Stimulated activated CD8-positive, alpha-beta memory T cell treated with anti-CD3 and anti-CD28 coated beads, Interleukin-12 subunit alpha, Interleukin-12 subunit beta, amount 100 ng/mL, for 4 hours (primary cell): ENCODE results near the gene CWC27.
"Not testable (repeated sequence)": the region's sequence is repeated elsewhere in the genome, so short reads cannot be mapped to it uniquely, and the experiment has no call there.

ENCODE experiments used
- DNase-seq: peaks from one replicate; pipeline ENCODE4 v3.0.0-alpha.2; 2020; ENCODE audit warnings: low read depth

CWC27 gene

GRCh38 chr5:64838803-64839202 lies 70.1 kb downstream of the CWC27 start:
- no peak for DNase-seq

- no peak for DNase-seq
Measured at GRCh38 chr5:64839936-64840335, 71.2 kb downstream of the CWC27 start.

GRCh38 chr5:64840958-64841357 lies 72.2 kb downstream of the CWC27 start:
- no peak for DNase-seq

- no peak for DNase-seq
Measured at GRCh38 chr5:64853777-64854176, 85.0 kb downstream of the CWC27 start.

- DNase-seq: no peak
Measured at GRCh38 chr5:64854855-64855254, 86.1 kb downstream of the CWC27 start.

GRCh38 chr5:64859881-64860280 lies 91.2 kb downstream of the CWC27 start:
- DNase-seq: no peak

GRCh38 chr5:64861281-64861680 lies 92.6 kb downstream of the CWC27 start:
- DNase-seq: no peak

GRCh38 chr5:64864171-64864570 lies 95.4 kb downstream of the CWC27 start:
- DNase-seq: no peak

- DNase-seq: no peak
Measured at GRCh38 chr5:64865662-64866061, 96.9 kb downstream of the CWC27 start.

GRCh38 chr5:64869419-64869818 lies 100.7 kb downstream of the CWC27 start:
- no peak for DNase-seq

- no peak for DNase-seq
Measured at GRCh38 chr5:64872044-64872443, 103.3 kb downstream of the CWC27 start.

- DNase-seq: no peak
Measured at GRCh38 chr5:64873441-64873840, 104.7 kb downstream of the CWC27 start.

- DNase-seq: no peak
Measured at GRCh38 chr5:64874753-64875152, 106.0 kb downstream of the CWC27 start.

- DNase-seq: no peak
Measured at GRCh38 chr5:64876203-64876602, 107.5 kb downstream of the CWC27 start.

GRCh38 chr5:64880821-64881220 lies 112.1 kb downstream of the CWC27 start:
- DNase-seq: no peak

GRCh38 chr5:64883912-64884311 lies 115.2 kb downstream of the CWC27 start:
- no peak for DNase-seq

- no peak for DNase-seq
Measured at GRCh38 chr5:64884541-64884940, 115.8 kb downstream of the CWC27 start.

GRCh38 chr5:64887910-64888309 lies 119.2 kb downstream of the CWC27 start:
- no peak for DNase-seq

- DNase-seq: no peak
Measured at GRCh38 chr5:64895748-64896147, 127.0 kb downstream of the CWC27 start.

GRCh38 chr5:64899838-64900237 lies 131.1 kb downstream of the CWC27 start:
- DNase-seq: no peak

GRCh38 chr5:64900618-64901017 lies 131.9 kb downstream of the CWC27 start:
- no peak for DNase-seq

GRCh38 chr5:64907399-64907798 lies 138.7 kb downstream of the CWC27 start:
- not testable (repeated sequence) for DNase-seq

- DNase-seq: no peak
Measured at GRCh38 chr5:64914396-64914795, 145.7 kb downstream of the CWC27 start.

GRCh38 chr5:64918083-64918482 lies 149.4 kb downstream of the CWC27 start:
- no peak for DNase-seq

GRCh38 chr5:64921386-64921785 lies 152.7 kb downstream of the CWC27 start:
- DNase-seq: no peak
